ENCODE data around the gene KCNIP4.

GRCh38 chr4:21529214-21529613 lies 419.4 kb downstream of the KCNIP4 start:
- TF ChIP-seq POLR2A (IDR thresholded peaks at IDR 0.05) (no peak), CTCF (IDR thresholded peaks at IDR 0.05) (no peak)
